HepG2 (cell line): Measurements from ENCODE around the gene GZF1. TPM values are rescaled to one million over a fixed set of nuclear protein-coding genes. Genes with fewer than 3 reads are reported as not detected.
A peak's percentile ranks its signal among the peaks of the same experiment; 100 is the strongest.

Experiments used
- CENPX ChIP-seq: sonication (generic); formaldehyde crosslinking; IDR thresholded peaks from 2 replicates; pipeline ENCODE4 v1.9.0; 2021; ENCODE audit warnings: mild to moderate bottlenecking, missing genetic modification reagents, moderate library complexity
- KLF6 ChIP-seq: IDR thresholded peaks from 2 replicates; pipeline ENCODE4 v1.8.0; 2016; ENCODE audit warnings: missing biosample characterization, missing genetic modification reagents
- MLX ChIP-seq: IDR thresholded peaks from 2 replicates; pipeline ENCODE4 v1.6.1; 2016
- MTA1 ChIP-seq: sonication (generic); formaldehyde crosslinking; IDR thresholded peaks from 2 replicates; pipeline ENCODE4 v1.4.0; 2020; ENCODE audit warnings: missing genetic modification reagents, mild to moderate bottlenecking, borderline replicate concordance
- PHF21A ChIP-seq: sonication (generic); formaldehyde crosslinking; IDR thresholded peaks from 2 replicates; pipeline ENCODE4 v1.5.0; 2020; ENCODE audit warnings: mild to moderate bottlenecking, missing genetic modification reagents
- RBFOX2 ChIP-seq: fragments of 200-400 bp; formaldehyde crosslinking; IDR thresholded peaks from 2 replicates; pipeline ENCODE4 v1.6.1; 2017; ENCODE audit warnings: low read depth, mild to moderate bottlenecking, low read length
- SP140L ChIP-seq: sonication (generic); formaldehyde crosslinking; IDR thresholded peaks from 2 replicates; pipeline ENCODE4 v1.4.0; 2020; ENCODE audit warnings: missing genetic modification reagents, borderline replicate concordance
- SP4 ChIP-seq: sonication (generic); formaldehyde crosslinking; IDR thresholded peaks from 2 replicates; pipeline ENCODE4 v1.8.1; 2023; ENCODE audit warnings: mild to moderate bottlenecking, missing genetic modification reagents
- ZBTB42 ChIP-seq: sonication (generic); formaldehyde crosslinking; IDR thresholded peaks from 2 replicates; pipeline ENCODE4 v1.5.0; 2020; ENCODE audit warnings: mild to moderate bottlenecking, missing genetic modification reagents
- ZC3H4 ChIP-seq: sonication (generic); formaldehyde crosslinking; IDR thresholded peaks from 2 replicates; pipeline ENCODE4 v1.4.0; 2020; ENCODE audit warnings: missing genetic modification reagents, borderline replicate concordance
- ZNF292 ChIP-seq: sonication (generic); formaldehyde crosslinking; IDR thresholded peaks from 2 replicates; pipeline ENCODE4 v1.8.1; 2022; ENCODE audit warnings: mild to moderate bottlenecking, low read depth, missing genetic modification reagents, borderline replicate concordance
- ZNF496 ChIP-seq: sonication (generic); formaldehyde crosslinking; IDR thresholded peaks from 2 replicates; pipeline ENCODE4 v1.8.1; 2023; ENCODE audit warnings: mild to moderate bottlenecking, moderate library complexity, missing genetic modification reagents; ENCODE audit not compliant: insufficient replicate concordance
- ZNF550 ChIP-seq: sonication (generic); formaldehyde crosslinking; IDR thresholded peaks from 2 replicates; pipeline ENCODE4 v1.4.0; 2020; ENCODE audit warnings: mild to moderate bottlenecking, missing genetic modification reagents, borderline replicate concordance
- ZSCAN21 ChIP-seq: sonication (generic); formaldehyde crosslinking; IDR thresholded peaks from 2 replicates; pipeline ENCODE4 v1.8.0; 2022; ENCODE audit warnings: mild to moderate bottlenecking, missing genetic modification reagents, moderate library complexity, borderline replicate concordance
- polyA plus RNA-seq, 8 experiments: library from polyadenylated mRNA; depleted of rRNA in 3 of 8; stranded (reverse) in 7 of 8; unstranded in 1 of 8; fragments of >200 nt; fragmentation: Illumina TruSeq in 4 of 8; extraction: Trizol in 4 of 8; gene quantifications; 2 replicates each; pipeline versions ENCODE4 v1.2.1 to v1.2.3, GENCODE V29; 2011 to 2016; ENCODE audit warnings: low read depth in 4 of 8, missing spikeins in 1 of 8, mixed read lengths in 1 of 8; ENCODE audit not compliant: insufficient read depth in 1 of 8
- total RNA-seq, 5 experiments: library from RNA; depleted of rRNA; stranded (reverse); fragments of >200 nt; fragmentation: Illumina TruSeq; extraction: Trizol; gene quantifications; 2 replicates each; pipeline ENCODE4 v1.2.3, GENCODE V29; 2016; ENCODE audit warnings: low read depth in 1 of 5
- TF ChIP-seq, protein P1 (sequence below): sonication (generic); formaldehyde crosslinking; IDR thresholded peaks from 2 replicates; pipeline ENCODE4 v1.4.0; 2020; ENCODE audit warnings: missing genetic modification reagents
- TF ChIP-seq, protein P2 (sequence below): sonication (generic); formaldehyde crosslinking; IDR thresholded peaks from 2 replicates; pipeline ENCODE4 v1.4.0; 2020; ENCODE audit warnings: missing genetic modification reagents

The GZF1 gene
- total and polyA plus RNA-seq, 2 of the 13 experiments (the other 11 are each of a cell fraction or from before 2014, with no cell fraction given): 16.9 to 26.0 TPM

DNA sequence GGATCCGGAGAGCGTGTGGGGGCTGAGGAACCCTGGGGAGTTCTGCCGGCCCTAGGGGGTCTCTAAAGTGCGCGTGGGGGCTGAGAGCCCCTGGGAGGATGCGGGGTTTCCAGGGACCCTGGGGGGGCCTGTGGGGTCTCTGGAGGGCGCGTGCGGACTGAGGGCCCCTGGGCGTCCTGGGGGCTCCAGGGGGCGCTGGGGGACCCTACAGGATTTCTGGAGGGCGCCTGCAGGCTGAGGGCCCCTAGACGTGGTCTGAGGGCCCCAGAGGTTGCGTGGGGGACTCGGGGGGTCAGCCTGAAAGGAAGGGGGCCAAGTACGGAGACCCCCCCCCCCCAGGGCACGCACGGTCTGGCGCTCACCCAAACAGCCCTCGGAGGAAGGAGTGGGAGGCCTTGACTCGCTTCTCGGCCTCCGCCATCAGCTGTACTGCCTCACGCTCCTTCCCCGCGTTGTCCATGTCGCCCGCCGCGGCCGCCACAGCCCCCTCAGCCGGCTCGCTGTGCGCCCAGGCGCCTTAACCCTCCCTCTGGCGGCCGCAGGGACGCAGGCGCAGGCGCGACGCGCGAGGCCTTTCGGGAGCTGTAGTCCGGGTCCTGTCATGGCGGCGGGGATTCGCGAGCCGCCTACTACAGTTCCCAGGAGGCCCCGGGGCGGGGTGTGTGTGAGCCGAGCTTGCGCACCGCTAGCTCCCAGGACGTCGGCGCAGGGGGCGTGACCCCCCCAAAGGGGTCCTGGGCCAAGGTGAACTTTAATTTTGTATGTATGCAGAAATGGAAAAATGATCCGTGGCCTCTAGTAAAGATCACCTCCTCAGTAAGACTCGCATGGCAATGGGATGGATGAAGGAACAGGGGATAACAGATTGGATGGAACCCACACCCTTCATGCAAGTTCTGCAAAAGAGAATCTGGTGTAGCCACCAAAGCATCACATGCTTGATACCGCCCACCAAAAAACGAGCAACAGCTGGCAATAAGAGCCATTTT, 59.3 kb downstream of the GZF1 start, which contains the start of gene NAPB (continued):
- peak; percentile 63; the same call in 1 of the 2 replicates for TF ChIP-seq KLF6 (CRISPR knock-in tag)
- peak; percentile 76 for TF ChIP-seq SP4 (CRISPR knock-in tag)
- peak; percentile 97 for TF ChIP-seq RBFOX2
- no peak for TF ChIP-seq ZNF496 (CRISPR knock-in tag)
- peak; percentile 52; the same call in 1 of the 2 replicates for TF ChIP-seq MTA1 (CRISPR knock-in tag)
- no peak; the same call in 1 of the 2 replicates for TF ChIP-seq MLX (CRISPR knock-in tag)
- TF ChIP-seq CENPX (CRISPR knock-in tag): no peak
- TF ChIP-seq SP140L (CRISPR knock-in tag): peak; percentile 7; the same call in 1 of the 2 replicates
- peak; percentile 75; the same call in 1 of the 2 replicates for TF ChIP-seq ZSCAN21
- TF ChIP-seq PHF21A (CRISPR knock-in tag): peak; percentile 74; the same call in 1 of the 2 replicates
- TF ChIP-seq ZNF550 (CRISPR knock-in tag): no peak
- TF ChIP-seq, protein P1, sequence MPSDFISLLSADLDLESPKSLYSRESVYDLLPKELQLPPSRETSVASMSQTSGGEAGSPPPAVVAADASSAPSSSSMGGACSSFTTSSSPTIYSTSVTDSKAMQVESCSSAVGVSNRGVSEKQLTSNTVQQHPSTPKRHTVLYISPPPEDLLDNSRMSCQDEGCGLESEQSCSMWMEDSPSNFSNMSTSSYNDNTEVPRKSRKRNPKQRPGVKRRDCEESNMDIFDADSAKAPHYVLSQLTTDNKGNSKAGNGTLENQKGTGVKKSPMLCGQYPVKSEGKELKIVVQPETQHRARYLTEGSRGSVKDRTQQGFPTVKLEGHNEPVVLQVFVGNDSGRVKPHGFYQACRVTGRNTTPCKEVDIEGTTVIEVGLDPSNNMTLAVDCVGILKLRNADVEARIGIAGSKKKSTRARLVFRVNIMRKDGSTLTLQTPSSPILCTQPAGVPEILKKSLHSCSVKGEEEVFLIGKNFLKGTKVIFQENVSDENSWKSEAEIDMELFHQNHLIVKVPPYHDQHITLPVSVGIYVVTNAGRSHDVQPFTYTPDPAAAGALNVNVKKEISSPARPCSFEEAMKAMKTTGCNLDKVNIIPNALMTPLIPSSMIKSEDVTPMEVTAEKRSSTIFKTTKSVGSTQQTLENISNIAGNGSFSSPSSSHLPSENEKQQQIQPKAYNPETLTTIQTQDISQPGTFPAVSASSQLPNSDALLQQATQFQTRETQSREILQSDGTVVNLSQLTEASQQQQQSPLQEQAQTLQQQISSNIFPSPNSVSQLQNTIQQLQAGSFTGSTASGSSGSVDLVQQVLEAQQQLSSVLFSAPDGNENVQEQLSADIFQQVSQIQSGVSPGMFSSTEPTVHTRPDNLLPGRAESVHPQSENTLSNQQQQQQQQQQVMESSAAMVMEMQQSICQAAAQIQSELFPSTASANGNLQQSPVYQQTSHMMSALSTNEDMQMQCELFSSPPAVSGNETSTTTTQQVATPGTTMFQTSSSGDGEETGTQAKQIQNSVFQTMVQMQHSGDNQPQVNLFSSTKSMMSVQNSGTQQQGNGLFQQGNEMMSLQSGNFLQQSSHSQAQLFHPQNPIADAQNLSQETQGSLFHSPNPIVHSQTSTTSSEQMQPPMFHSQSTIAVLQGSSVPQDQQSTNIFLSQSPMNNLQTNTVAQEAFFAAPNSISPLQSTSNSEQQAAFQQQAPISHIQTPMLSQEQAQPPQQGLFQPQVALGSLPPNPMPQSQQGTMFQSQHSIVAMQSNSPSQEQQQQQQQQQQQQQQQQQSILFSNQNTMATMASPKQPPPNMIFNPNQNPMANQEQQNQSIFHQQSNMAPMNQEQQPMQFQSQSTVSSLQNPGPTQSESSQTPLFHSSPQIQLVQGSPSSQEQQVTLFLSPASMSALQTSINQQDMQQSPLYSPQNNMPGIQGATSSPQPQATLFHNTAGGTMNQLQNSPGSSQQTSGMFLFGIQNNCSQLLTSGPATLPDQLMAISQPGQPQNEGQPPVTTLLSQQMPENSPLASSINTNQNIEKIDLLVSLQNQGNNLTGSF (CRISPR knock-in tag): 0 out of 2 replicates have a peak, but pooled peaks have one; percentile 19
- peak; percentile 75 for TF ChIP-seq ZNF292
- TF ChIP-seq, protein P2, sequence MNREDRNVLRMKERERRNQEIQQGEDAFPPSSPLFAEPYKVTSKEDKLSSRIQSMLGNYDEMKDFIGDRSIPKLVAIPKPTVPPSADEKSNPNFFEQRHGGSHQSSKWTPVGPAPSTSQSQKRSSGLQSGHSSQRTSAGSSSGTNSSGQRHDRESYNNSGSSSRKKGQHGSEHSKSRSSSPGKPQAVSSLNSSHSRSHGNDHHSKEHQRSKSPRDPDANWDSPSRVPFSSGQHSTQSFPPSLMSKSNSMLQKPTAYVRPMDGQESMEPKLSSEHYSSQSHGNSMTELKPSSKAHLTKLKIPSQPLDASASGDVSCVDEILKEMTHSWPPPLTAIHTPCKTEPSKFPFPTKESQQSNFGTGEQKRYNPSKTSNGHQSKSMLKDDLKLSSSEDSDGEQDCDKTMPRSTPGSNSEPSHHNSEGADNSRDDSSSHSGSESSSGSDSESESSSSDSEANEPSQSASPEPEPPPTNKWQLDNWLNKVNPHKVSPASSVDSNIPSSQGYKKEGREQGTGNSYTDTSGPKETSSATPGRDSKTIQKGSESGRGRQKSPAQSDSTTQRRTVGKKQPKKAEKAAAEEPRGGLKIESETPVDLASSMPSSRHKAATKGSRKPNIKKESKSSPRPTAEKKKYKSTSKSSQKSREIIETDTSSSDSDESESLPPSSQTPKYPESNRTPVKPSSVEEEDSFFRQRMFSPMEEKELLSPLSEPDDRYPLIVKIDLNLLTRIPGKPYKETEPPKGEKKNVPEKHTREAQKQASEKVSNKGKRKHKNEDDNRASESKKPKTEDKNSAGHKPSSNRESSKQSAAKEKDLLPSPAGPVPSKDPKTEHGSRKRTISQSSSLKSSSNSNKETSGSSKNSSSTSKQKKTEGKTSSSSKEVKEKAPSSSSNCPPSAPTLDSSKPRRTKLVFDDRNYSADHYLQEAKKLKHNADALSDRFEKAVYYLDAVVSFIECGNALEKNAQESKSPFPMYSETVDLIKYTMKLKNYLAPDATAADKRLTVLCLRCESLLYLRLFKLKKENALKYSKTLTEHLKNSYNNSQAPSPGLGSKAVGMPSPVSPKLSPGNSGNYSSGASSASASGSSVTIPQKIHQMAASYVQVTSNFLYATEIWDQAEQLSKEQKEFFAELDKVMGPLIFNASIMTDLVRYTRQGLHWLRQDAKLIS (CRISPR knock-in tag): 0 out of 2 replicates have a peak, but pooled peaks have one; percentile 61
- TF ChIP-seq ZC3H4: peak; percentile 27; the same call in 1 of the 2 replicates
- no peak for TF ChIP-seq ZBTB42 (CRISPR knock-in tag)
